ENCODE results near the gene MGARP.
A peak's percentile ranks its signal among the peaks of the same experiment; 100 is the strongest.
"Not testable (repeated sequence)": the region's sequence is repeated elsewhere in the genome, so short reads cannot be mapped to it uniquely, and the experiment has no call there.

MGARP gene

GRCh38 chr4:139279760-139280620 lies at the start of gene MGARP:
Gene MGARP, minus strand, starts transcription at chr4:139280225. Its CDS starts 67 bp downstream, at chr4:139280158.
- DNase-seq (ENCODE audit: low read depth) = no peak

GRCh38 chr4:139329665-139330200 lies 49.7 kb upstream of the MGARP start:
- DNase-seq (ENCODE audit: low read depth) = no peak

GRCh38 chr4:139324620-139325019 lies 44.6 kb upstream of the MGARP start:
- DNase-seq (ENCODE audit: low read depth) = no peak

- not testable (repeated sequence) for DNase-seq (ENCODE audit: low read depth)
These were observed 42.5 kb upstream of the MGARP start for GRCh38 chr4:139322541-139322940.

GRCh38 chr4:139322070-139322469 lies 42.0 kb upstream of the MGARP start:
- not testable (repeated sequence) for DNase-seq (ENCODE audit: low read depth)

GRCh38 chr4:139319571-139319970 lies 39.5 kb upstream of the MGARP start:
- no peak for DNase-seq (ENCODE audit: low read depth)

- DNase-seq (ENCODE audit: low read depth) = no peak
These were observed 37.6 kb upstream of the MGARP start for GRCh38 chr4:139317635-139318034.

GRCh38 chr4:139316733-139317132 lies 36.7 kb upstream of the MGARP start:
- DNase-seq (ENCODE audit: low read depth) = no peak

GRCh38 chr4:139315221-139315675 lies 35.2 kb upstream of the MGARP start:
- no peak for DNase-seq (ENCODE audit: low read depth)

- DNase-seq (ENCODE audit: low read depth) = no peak
These were observed 34.2 kb upstream of the MGARP start for GRCh38 chr4:139314047-139314800.

GRCh38 chr4:139313414-139313813 lies 33.4 kb upstream of the MGARP start:
- DNase-seq (ENCODE audit: low read depth) = not testable (repeated sequence)

GRCh38 chr4:139312552-139313332 lies 32.7 kb upstream of the MGARP start:
- no peak for DNase-seq (ENCODE audit: low read depth)

GRCh38 chr4:139311909-139312308 lies 31.9 kb upstream of the MGARP start:
- no peak for DNase-seq (ENCODE audit: low read depth)

GRCh38 chr4:139304920-139305319 lies 24.9 kb upstream of the MGARP start:
- DNase-seq (ENCODE audit: low read depth) = no peak

GRCh38 chr4:139301821-139302611 lies 22.0 kb upstream of the MGARP start, which contains the start of gene NDUFC1:
Gene NDUFC1, minus strand, starts transcription at chr4:139302477. Its CDS starts 6,679 bp downstream, at chr4:139295798.
- DNase-seq (ENCODE audit: low read depth) = peak; percentile 51

- DNase-seq (ENCODE audit: low read depth) = peak; percentile 97
These were observed 21.2 kb upstream of the MGARP start, which contains the start of gene NAA15 for GRCh38 chr4:139301113-139301820. Gene NAA15, plus strand, starts transcription at chr4:139301505. Its CDS starts 273 bp downstream, at chr4:139301778.

- no peak for DNase-seq (ENCODE audit: low read depth)
These were observed 20.5 kb upstream of the MGARP start for GRCh38 chr4:139300431-139301112.

GRCh38 chr4:139299536-139299935 lies 19.5 kb upstream of the MGARP start:
- DNase-seq (ENCODE audit: low read depth) = no peak

GRCh38 chr4:139297001-139297410 lies 17.0 kb upstream of the MGARP start:
- no peak for DNase-seq (ENCODE audit: low read depth)

- no peak for DNase-seq (ENCODE audit: low read depth)
These were observed 15.9 kb upstream of the MGARP start for GRCh38 chr4:139295942-139296299.
